GM12878 (cell line): ENCODE results near the gene SFR1. TPM values are rescaled to one million over a fixed set of nuclear protein-coding genes. Genes with fewer than 3 reads are reported as not detected.

ENCODE experiments used
- ATAC-seq: fragments of 200-7000 bp; cut with Tn5 transposase; 3 replicates; pipeline ENCODE4 v1.9.1; 2020; ENCODE audit warnings: mild to moderate bottlenecking, moderate library complexity
- BruUV-seq: library from RNA; stranded (reverse); fragments of 400-500 nt; replicated peaks from 2 replicates; lab custom pipeline; 2021; lab: Mats Ljungman, UMichigan
- CTCF ChIA-PET: fragments of 300-600 bp; sonication (Branson Sonifier 250); formaldehyde crosslinking; extraction: SDS; loops from one replicate; lab custom pipeline; 2021; ENCODE audit warnings: inconsistent platforms; lab: Yijun Ruan, JAX
- POLR2A ChIA-PET: fragments of 350-600 bp; formaldehyde crosslinking; extraction: SDS; loops from one replicate; lab custom pipeline; 2021; ENCODE audit warnings: inconsistent platforms; lab: Charles Lee
- RAD21 ChIA-PET: fragments of 300-600 bp; sonication (Branson Sonifier 250); formaldehyde crosslinking; loops from one replicate; lab custom pipeline; 2023; ENCODE audit warnings: antibody characterized with exemption; ENCODE audit not compliant: unreplicated experiment; lab: Charles Lee
- SMC1A ChIA-PET: fragments of 300-600 bp; sonication (Branson Sonifier 250); formaldehyde crosslinking; loops from one replicate; lab custom pipeline; 2023; ENCODE audit not compliant: unreplicated experiment, uncharacterized antibody; lab: Charles Lee
- DNase-seq: peaks from one replicate; pipeline ENCODE4 v3.0.0-alpha.2; 2011; ENCODE audit warnings: low read depth, low spot score
- FAIRE-seq: peaks from 3 replicates; lab custom pipeline; 2011; peaks lifted over from hg19 to GRCh38; lab: Jason Lieb, UNC
- H2AFZ ChIP-seq: 2 replicates; pipeline ENCODE4 v1.6.0; 2011; ENCODE audit warnings: low read depth, low read length, control low read depth; ENCODE audit not compliant: control insufficient read depth
- H3K27ac ChIP-seq: 2 replicates; pipeline ENCODE4 v1.5.1; 2011; ENCODE audit warnings: control low read depth; ENCODE audit not compliant: control insufficient read depth, insufficient read depth
- H3K27me3 ChIP-seq, 2 experiments: replicated peaks in 1 of 2; 2 replicates each; pipeline versions ENCODE4 v1.6.0 to v1.6.1; 2011; ENCODE audit warnings: low read length in 1 of 2; ENCODE audit not compliant: control insufficient read depth in 2 of 2, insufficient read depth in 2 of 2
- H3K36me3 ChIP-seq, 2 experiments: 2 replicates each; pipeline ENCODE4 v1.5.1; 2011; ENCODE audit warnings: low read length in 1 of 2; ENCODE audit not compliant: control insufficient read depth in 2 of 2, insufficient read depth in 2 of 2
- H3K4me1 ChIP-seq: 2 replicates; pipeline ENCODE4 v1.6.1; 2011; ENCODE audit warnings: mild to moderate bottlenecking, low read length, moderate library complexity, mixed read lengths; ENCODE audit not compliant: control insufficient read depth, insufficient read depth
- H3K4me2 ChIP-seq: 2 replicates; pipeline ENCODE4 v1.6.0; 2011; ENCODE audit warnings: control low read depth; ENCODE audit not compliant: control insufficient read depth, insufficient read depth
- H3K4me3 ChIP-seq: fragments of 200-600 bp; sonication (generic); 2 replicates; pipeline ENCODE4 v1.5.1; 2016
- H3K79me2 ChIP-seq: 2 replicates; pipeline ENCODE4 v1.6.0; 2011; ENCODE audit warnings: low read length; ENCODE audit not compliant: control insufficient read depth, insufficient read depth
- H3K9ac ChIP-seq: 2 replicates; pipeline ENCODE4 v1.8.0; 2011; ENCODE audit warnings: low read length, control low read depth, mixed read lengths; ENCODE audit not compliant: control insufficient read depth, insufficient read depth
- H3K9me3 ChIP-seq: replicated peaks from 3 replicates; pipeline ENCODE4 v1.5.1; 2011; ENCODE audit warnings: mild to moderate bottlenecking, low read length; ENCODE audit not compliant: control insufficient read depth, insufficient read depth
- H4K20me1 ChIP-seq: 2 replicates; pipeline ENCODE4 v1.6.0; 2011; ENCODE audit not compliant: control insufficient read depth, insufficient read depth
- BHLHE40 ChIP-seq, 2 experiments: fragments of 450-650 bp in 1 of 2; IDR thresholded peaks; 2 replicates each; pipeline ENCODE4 v1.6.1; 2011 to 2017; ENCODE audit warnings: low read depth in 2 of 2, borderline replicate concordance in 1 of 2, improper control_type of control experiment in 1 of 2, low read length in 1 of 2, mild to moderate bottlenecking in 1 of 2
- SREBF1 ChIP-seq: IDR thresholded peaks from 2 replicates; pipeline ENCODE4 v1.6.1; 2012; ENCODE audit warnings: mild to moderate bottlenecking, low read length
- SUZ12 ChIP-seq: fragments of 200-600 bp; sonication (generic); IDR thresholded peaks from one replicate; pipeline ENCODE4 v1.6.1; 2018; ENCODE audit warnings: antibody characterized with exemption, mild to moderate bottlenecking; ENCODE audit not compliant: unreplicated experiment
- YY1 ChIP-seq: IDR thresholded peaks from 2 replicates; pipeline ENCODE4 v1.6.1; 2011; ENCODE audit warnings: low read depth, mild to moderate bottlenecking, low read length
- ZNF687 ChIP-seq: fragments of 450-650 bp; IDR thresholded peaks from 2 replicates; pipeline ENCODE4 v1.6.1; 2017; ENCODE audit warnings: mild to moderate bottlenecking, moderate library complexity
- WGBS: methylation state at CpG from one replicate; pipeline ENCODE4 v1.1.6; 2016; ENCODE audit warnings: low lambda C conversion rate; ENCODE audit not compliant: insufficient replicate concordance, insufficient coverage; ENCODE audit errors: missing lambda C conversion rate; 5-methylcytosine and 5-hydroxymethylcytosine counted together
- in situ Hi-C: fragments of 300-500 bp; cut with MboI; formaldehyde crosslinking; loops from 9 replicates; pipeline ENCODE4 v1.14.3; 2018; ENCODE audit warnings: mixed read lengths
- intact Hi-C: fragments of 100-400 bp; cut with micrococcal nuclease; formaldehyde crosslinking; loops from one replicate; pipeline ENCODE4 v1.14.2; 2022; ENCODE audit not compliant: unreplicated experiment
- polyA plus RNA-seq, 11 experiments: library from polyadenylated mRNA; depleted of rRNA in 4 of 11; unstranded in 6 of 11; stranded (reverse) in 5 of 11; fragments of >200 nt; fragmentation: Nextera tagmentation in 4 of 11; fragmentation: Illumina TruSeq in 1 of 11; extraction: Ambion mirVana in 4 of 11; extraction: Trizol in 1 of 11; gene quantifications; 1 replicate in 1 of 11; 2 replicates in 10 of 11; pipeline versions ENCODE4 v1.2.1 to v1.2.3, GENCODE V29; 2011 to 2016; ENCODE audit warnings: inconsistent platforms in 2 of 11, missing spikeins in 2 of 11, low read depth in 1 of 11
- total RNA-seq, 4 experiments: library from RNA; depleted of rRNA in 3 of 4; stranded (reverse); fragments of >200 nt in 3 of 4; fragmentation: Illumina TruSeq in 1 of 4; extraction: Trizol in 1 of 4; gene quantifications; 2 replicates each; pipeline versions ENCODE4 v1.2.1 to v1.2.3, GENCODE V29; 2013 to 2021

Gene SFR1
- total and polyA plus RNA-seq, 10 of the 15 experiments (the other 5 are each of a cell fraction or from before 2014, with no cell fraction given) = 6.9 to 31.5 (median 14.9) TPM

GRCh38 chr10:104128214-104128613 is 6.2 kb downstream of the SFR1 start:
- no peaks in the 10 kb centered on the region for H3K27me3 ChIP-seq
- H4K20me1 ChIP-seq = no peaks in the 10 kb centered on the region
- in situ Hi-C loops = no loop called here
- 47% methylated on average over 2 of the region's 2 CpGs for WGBS
- FAIRE-seq (no peak), DNase-seq (no peak), ATAC-seq (no peak)
- SMC1A ChIA-PET = interaction anchor here (0.6 to 2.0 kb wide), 7 partner anchors 11 to 238 kb away, joined by 3 to 5 read pairs (median 3); no protein-coding TSS in a partner anchor
- H3K4me2 ChIP-seq = no peak overlapping the region
- no peaks in the 10 kb centered on the region for H3K9me3 ChIP-seq
- H2AFZ ChIP-seq = no peak overlapping the region
- no peak overlapping the region for H3K27ac ChIP-seq
- H3K79me2 ChIP-seq = 0 out of 2 replicates have a peak, but pooled peaks cover 1% of the 10 kb centered on the region
- no peaks in the 10 kb centered on the region for H3K36me3 ChIP-seq
- TF ChIP-seq SUZ12 (no peak), SREBF1 (no peak), BHLHE40 (IDR thresholded peaks at IDR 0.05; ENCODE audit: borderline replicate concordance in 1 of 2, low read depth in 2 of 2, low read length in 1 of 2) (no peak), YY1 (no peak), ZNF687 (no peak)
- POLR2A ChIA-PET = no interaction called here
- no peak overlapping the region for H3K9ac ChIP-seq
- no TSS peak for BruUV-seq
- intact Hi-C loops = loop anchor here (5.0 to 10.0 kb wide), 2 partner anchors 101 to 433 kb away; no protein-coding TSS in a partner anchor
- CTCF ChIA-PET = interaction anchor here (1.1 to 9.4 kb wide), 8 partner anchors 9 to 239 kb away, joined by 3 to 151 read pairs (median 4); no protein-coding TSS in a partner anchor
- H3K4me3 ChIP-seq = no peak overlapping the region
- H3K4me1 ChIP-seq = peaks cover 1% of the 10 kb centered on the region; the same call in 1 of the 2 replicates
- RAD21 ChIA-PET = interaction anchor here (0.5 kb wide), 1 partner anchor 194 kb away, joined by 3 read pairs; no protein-coding TSS in a partner anchor
